ENCODE results near the gene CLSTN3.

DNA sequence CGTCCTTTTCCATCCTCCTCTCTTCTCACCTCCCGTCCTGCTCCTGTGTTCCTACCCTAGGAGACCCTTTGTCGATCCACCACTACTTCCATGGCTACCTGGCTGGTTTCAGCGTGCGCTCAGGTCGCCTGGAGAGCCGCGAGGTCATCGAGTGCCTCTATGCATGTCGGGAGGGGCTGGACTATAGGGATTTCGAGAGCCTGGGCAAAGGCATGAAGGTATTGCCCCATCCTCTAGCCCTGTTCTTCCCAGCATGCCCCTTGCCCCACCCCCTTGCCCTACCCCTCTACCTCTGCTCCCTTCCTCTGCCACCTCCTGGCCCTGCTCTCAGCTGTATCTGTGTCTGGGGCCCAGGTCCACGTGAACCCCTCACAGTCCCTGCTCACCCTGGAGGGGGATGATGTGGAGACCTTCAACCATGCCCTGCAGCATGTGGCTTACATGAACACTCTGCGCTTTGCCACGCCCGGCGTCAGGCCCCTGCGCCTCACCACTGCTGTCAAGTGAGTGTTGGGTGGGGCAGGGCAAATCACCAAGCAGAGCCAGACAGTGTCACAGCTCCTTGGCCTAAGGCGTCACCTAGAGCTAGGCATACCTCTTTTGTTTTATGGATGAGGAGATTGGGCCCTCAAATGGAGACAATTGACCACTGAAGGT is 12.8 kb downstream of the CLSTN3 start:
- TF ChIP-seq EP300 (IDR thresholded peaks at IDR 0.05; ENCODE audit: borderline replicate concordance) = no peak
- TF ChIP-seq TAF1 (IDR thresholded peaks at IDR 0.05; ENCODE audit: low read depth) = no peak
- TF ChIP-seq, protein P1, sequence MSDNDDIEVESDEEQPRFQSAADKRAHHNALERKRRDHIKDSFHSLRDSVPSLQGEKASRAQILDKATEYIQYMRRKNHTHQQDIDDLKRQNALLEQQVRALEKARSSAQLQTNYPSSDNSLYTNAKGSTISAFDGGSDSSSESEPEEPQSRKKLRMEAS (IDR thresholded peaks at IDR 0.05) = no peak
- no peak for TF ChIP-seq FOXM1 (IDR thresholded peaks at IDR 0.05; ENCODE audit: borderline replicate concordance, low read depth)
- TF ChIP-seq RAD21 (IDR thresholded peaks at IDR 0.05; ENCODE audit: low read depth) = no peak
- no peak for TF ChIP-seq ZBTB7A (IDR thresholded peaks at IDR 0.05; ENCODE audit: low read depth)
- TF ChIP-seq YY1 (IDR thresholded peaks at IDR 0.05; ENCODE audit: low read depth) = no peak
- no peak for TF ChIP-seq CEBPB (IDR thresholded peaks at IDR 0.05)
- TF ChIP-seq, protein P2, sequence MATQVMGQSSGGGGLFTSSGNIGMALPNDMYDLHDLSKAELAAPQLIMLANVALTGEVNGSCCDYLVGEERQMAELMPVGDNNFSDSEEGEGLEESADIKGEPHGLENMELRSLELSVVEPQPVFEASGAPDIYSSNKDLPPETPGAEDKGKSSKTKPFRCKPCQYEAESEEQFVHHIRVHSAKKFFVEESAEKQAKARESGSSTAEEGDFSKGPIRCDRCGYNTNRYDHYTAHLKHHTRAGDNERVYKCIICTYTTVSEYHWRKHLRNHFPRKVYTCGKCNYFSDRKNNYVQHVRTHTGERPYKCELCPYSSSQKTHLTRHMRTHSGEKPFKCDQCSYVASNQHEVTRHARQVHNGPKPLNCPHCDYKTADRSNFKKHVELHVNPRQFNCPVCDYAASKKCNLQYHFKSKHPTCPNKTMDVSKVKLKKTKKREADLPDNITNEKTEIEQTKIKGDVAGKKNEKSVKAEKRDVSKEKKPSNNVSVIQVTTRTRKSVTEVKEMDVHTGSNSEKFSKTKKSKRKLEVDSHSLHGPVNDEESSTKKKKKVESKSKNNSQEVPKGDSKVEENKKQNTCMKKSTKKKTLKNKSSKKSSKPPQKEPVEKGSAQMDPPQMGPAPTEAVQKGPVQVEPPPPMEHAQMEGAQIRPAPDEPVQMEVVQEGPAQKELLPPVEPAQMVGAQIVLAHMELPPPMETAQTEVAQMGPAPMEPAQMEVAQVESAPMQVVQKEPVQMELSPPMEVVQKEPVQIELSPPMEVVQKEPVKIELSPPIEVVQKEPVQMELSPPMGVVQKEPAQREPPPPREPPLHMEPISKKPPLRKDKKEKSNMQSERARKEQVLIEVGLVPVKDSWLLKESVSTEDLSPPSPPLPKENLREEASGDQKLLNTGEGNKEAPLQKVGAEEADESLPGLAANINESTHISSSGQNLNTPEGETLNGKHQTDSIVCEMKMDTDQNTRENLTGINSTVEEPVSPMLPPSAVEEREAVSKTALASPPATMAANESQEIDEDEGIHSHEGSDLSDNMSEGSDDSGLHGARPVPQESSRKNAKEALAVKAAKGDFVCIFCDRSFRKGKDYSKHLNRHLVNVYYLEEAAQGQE (IDR thresholded peaks at IDR 0.05; ENCODE audit: low read depth) = no peak
